ENCODE data around the gene DDX54.

DNA sequence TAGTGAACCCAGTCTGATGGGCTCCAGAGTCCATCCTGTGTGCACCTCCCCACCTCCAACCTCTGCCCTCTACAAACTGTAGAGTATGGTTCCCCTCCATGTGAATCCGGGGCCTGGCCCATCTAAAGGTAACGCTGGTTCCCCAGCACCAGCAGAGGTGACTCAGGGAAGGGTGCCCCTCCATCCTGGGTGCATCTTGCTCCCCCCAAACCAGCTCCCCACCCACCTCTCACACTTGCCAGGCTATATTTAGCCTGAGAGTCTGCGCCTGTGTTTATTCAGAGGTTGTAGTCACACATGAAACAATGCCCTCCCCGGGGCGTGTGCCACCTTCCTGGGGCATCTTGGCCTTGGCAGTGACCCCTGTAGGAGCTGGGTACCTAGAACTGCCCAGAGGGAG, 75.9 kb downstream of the DDX54 start:
- TF ChIP-seq EP300 (IDR thresholded peaks at IDR 0.05) (no peak), POLR2A (IDR thresholded peaks at IDR 0.05; ENCODE audit: low read depth) (no peak)
- TF ChIP-seq, protein P1, sequence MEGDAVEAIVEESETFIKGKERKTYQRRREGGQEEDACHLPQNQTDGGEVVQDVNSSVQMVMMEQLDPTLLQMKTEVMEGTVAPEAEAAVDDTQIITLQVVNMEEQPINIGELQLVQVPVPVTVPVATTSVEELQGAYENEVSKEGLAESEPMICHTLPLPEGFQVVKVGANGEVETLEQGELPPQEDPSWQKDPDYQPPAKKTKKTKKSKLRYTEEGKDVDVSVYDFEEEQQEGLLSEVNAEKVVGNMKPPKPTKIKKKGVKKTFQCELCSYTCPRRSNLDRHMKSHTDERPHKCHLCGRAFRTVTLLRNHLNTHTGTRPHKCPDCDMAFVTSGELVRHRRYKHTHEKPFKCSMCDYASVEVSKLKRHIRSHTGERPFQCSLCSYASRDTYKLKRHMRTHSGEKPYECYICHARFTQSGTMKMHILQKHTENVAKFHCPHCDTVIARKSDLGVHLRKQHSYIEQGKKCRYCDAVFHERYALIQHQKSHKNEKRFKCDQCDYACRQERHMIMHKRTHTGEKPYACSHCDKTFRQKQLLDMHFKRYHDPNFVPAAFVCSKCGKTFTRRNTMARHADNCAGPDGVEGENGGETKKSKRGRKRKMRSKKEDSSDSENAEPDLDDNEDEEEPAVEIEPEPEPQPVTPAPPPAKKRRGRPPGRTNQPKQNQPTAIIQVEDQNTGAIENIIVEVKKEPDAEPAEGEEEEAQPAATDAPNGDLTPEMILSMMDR (IDR thresholded peaks at IDR 0.05): no peak
